C4-2B (cell line): ENCODE data around the gene TMEM156.
"Not testable (repeated sequence)": the region's sequence is repeated elsewhere in the genome, so short reads cannot be mapped to it uniquely, and the experiment has no call there.

Experiments used
- H3K27ac ChIP-seq: fragments of 450-650 bp; 2 replicates; pipeline ENCODE4 v1.5.1; 2017
- ZFX ChIP-seq: fragments of 450-650 bp; IDR thresholded peaks from 2 replicates; pipeline ENCODE4 v1.6.1; 2017
- TF ChIP-seq, protein P1 (sequence below): fragments of 450-650 bp; conservative IDR thresholded peaks from 2 replicates; pipeline ENCODE4 v1.5.1; 2017; ENCODE audit warnings: mild to moderate bottlenecking

TMEM156 gene

DNA sequence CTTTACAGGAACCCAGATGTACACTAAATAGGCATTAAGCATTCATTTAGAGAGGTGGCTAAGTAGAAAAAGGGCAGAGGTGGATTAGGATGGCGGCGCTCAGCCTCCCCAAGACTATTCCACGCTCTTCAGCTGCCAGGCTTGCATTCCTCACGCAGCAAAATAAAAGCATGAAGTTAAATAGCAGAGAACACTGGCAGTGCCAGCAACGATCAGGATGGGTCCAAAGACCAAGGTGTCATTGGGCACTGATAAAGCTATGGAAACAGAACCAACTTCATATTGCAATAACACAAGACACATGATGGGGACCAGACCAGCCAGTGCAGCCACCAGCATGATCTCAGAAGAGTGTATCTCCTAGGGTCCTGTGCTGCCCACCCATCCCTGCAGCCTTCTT is 42.0 kb downstream of the TMEM156 start:
- H3K27ac ChIP-seq = no peak overlapping the region
- no peak for TF ChIP-seq ZFX
- TF ChIP-seq, protein P1, sequence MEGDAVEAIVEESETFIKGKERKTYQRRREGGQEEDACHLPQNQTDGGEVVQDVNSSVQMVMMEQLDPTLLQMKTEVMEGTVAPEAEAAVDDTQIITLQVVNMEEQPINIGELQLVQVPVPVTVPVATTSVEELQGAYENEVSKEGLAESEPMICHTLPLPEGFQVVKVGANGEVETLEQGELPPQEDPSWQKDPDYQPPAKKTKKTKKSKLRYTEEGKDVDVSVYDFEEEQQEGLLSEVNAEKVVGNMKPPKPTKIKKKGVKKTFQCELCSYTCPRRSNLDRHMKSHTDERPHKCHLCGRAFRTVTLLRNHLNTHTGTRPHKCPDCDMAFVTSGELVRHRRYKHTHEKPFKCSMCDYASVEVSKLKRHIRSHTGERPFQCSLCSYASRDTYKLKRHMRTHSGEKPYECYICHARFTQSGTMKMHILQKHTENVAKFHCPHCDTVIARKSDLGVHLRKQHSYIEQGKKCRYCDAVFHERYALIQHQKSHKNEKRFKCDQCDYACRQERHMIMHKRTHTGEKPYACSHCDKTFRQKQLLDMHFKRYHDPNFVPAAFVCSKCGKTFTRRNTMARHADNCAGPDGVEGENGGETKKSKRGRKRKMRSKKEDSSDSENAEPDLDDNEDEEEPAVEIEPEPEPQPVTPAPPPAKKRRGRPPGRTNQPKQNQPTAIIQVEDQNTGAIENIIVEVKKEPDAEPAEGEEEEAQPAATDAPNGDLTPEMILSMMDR = no peak

DNA sequence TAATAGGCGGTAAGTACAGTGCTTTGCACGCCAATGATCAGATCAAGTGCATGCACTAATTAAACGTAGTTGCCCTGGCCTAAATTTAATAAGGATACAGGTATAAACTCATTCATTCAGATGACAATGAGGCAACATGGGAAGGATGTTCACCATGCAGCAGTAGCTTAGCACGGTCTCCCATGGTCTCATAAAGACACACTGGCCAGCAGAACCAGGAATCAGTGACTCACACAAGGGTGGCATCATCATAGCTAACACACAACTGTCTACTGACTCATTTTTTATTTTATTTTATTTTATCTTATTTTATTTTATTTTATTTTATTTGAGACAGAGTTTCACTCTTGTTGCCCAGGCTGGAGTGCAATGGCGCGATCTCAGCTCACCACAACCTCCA is 42.7 kb downstream of the TMEM156 start:
- no peak for TF ChIP-seq ZFX
- TF ChIP-seq, protein P1 = no peak

GRCh38 chr4:38988353-38988752 is 43.9 kb downstream of the TMEM156 start:
- H3K27ac ChIP-seq = not testable (repeated sequence)

More for the DNA sequence above, 42.7 kb downstream of the TMEM156 start:
- no peak overlapping the region for H3K27ac ChIP-seq

GRCh38 chr4:38987491-38987890 is 44.7 kb downstream of the TMEM156 start:
- TF ChIP-seq ZFX = no peak
- TF ChIP-seq, protein P1 = no peak
- H3K27ac ChIP-seq = no peak overlapping the region

GRCh38 chr4:38985410-38986100 is 46.7 kb downstream of the TMEM156 start:
- TF ChIP-seq, protein P1 = no peak
- TF ChIP-seq ZFX = no peak
- H3K27ac ChIP-seq = no peak overlapping the region

DNA sequence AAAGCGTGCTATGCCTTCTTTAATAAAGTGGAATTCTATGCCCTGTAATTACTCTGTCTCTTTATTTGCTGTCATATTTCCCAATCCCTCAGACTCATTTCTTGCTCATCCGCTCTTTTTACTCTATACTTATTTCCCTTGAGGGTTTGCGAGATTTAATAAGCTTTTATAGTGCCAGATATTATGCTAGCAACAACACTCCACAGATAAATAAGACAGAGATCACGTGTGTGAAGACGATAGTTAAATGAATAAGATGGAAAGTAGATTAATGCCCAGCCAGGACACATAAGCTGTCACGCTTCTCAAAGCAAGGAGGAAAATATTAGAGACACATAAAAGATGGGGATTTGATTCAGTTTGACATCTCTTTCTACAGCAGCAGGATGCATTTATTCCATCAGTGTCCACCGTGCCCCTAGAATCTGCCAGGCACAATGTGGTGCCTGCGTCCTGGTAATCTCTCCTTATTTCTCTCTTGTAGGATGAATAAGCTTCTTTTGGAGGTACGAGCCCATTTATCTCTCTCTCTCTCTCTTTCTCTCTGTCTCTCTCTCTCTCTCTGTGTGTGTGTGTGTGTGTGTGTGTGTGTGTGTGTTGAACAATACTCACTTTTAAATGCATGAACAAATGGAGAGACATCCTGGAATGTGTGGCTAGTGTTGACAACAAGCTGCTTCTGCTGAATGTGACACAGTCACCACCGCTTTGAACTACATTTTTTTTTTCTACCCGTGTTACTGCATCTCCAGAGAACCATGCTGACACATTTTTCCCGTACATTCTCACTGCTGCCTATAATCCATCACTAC is 48.2 kb downstream of the TMEM156 start:
- no peak overlapping the region for H3K27ac ChIP-seq
- no peak for TF ChIP-seq ZFX
- TF ChIP-seq, protein P1 = no peak

DNA sequence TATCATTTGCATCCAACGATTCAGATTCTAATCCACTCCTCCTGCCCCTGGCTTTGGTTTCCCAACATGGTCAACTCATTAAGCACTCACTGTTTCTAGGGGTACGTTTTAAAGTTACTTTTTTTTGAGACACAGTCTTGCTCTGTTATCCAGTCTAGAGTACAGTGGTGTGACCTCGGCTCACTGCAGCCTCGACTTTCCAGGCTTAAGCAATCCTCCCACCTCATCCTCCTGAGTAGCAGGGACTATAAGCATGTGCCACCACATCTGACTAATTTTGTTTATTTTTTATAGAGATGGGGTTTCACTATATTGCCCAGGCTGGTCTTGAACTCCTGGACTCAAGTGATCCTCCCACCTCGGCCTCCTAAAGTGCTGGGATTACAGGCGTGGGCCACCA is 48.9 kb downstream of the TMEM156 start:
- no peak overlapping the region for H3K27ac ChIP-seq
- TF ChIP-seq, protein P1 = no peak
- no peak for TF ChIP-seq ZFX
